Lung (tissue), 12 donors: ENCODE results near the gene TPM4. TPM values are rescaled to one million over a fixed set of nuclear protein-coding genes. Genes with fewer than 3 reads are reported as not detected.

Experiments used
- ATAC-seq: fragments of 200-7000 bp; cut with Tn5 transposase; one replicate; pipeline ENCODE4 v1.9.1; 2020; ENCODE audit warnings: moderate number of reproducible peaks; ENCODE audit not compliant: insufficient read depth, low FRiP score
- DNase-seq, 3 donors: peaks; one replicate each; pipeline ENCODE4 v3.0.0-alpha.2; 2013 to 2017
- H3K27ac ChIP-seq, 2 donors: one replicate each; pipeline ENCODE4 v1.5.1; 2013; ENCODE audit warnings: mild to moderate bottlenecking in 2 of 2, moderate library complexity in 2 of 2, control low read depth in 1 of 2, inconsistent platforms in 1 of 2, low read depth in 1 of 2, low read length in 1 of 2
- H3K27me3 ChIP-seq, 3 donors: one replicate each; pipeline ENCODE4 v1.5.1; 2013; ENCODE audit warnings: low read length in 2 of 3; ENCODE audit not compliant: control insufficient read depth in 3 of 3, insufficient read depth in 3 of 3
- H3K36me3 ChIP-seq, 4 donors: one replicate each; pipeline ENCODE4 v1.5.1; 2013; ENCODE audit warnings: low read length in 4 of 4, mild to moderate bottlenecking in 1 of 4, moderate library complexity in 1 of 4; ENCODE audit not compliant: control insufficient read depth in 4 of 4, insufficient read depth in 4 of 4
- H3K4me1 ChIP-seq, 5 donors: one replicate each; pipeline ENCODE4 v1.5.1; 2013; ENCODE audit warnings: low read length in 5 of 5, mild to moderate bottlenecking in 2 of 5, moderate library complexity in 1 of 5; ENCODE audit not compliant: control insufficient read depth in 5 of 5, insufficient read depth in 5 of 5
- H3K4me3 ChIP-seq: one replicate; pipeline ENCODE4 v1.5.1; 2013; ENCODE audit warnings: mild to moderate bottlenecking, control low read depth, moderate library complexity
- H3K9ac ChIP-seq, 2 donors: one replicate each; pipeline ENCODE4 v1.5.1; 2013; ENCODE audit warnings: low read length in 2 of 2, control low read depth in 1 of 2; ENCODE audit not compliant: insufficient read depth in 1 of 2
- H3K9me3 ChIP-seq, 4 donors: one replicate each; pipeline ENCODE4 v1.5.1; 2013; ENCODE audit warnings: low read length in 3 of 4, mild to moderate bottlenecking in 1 of 4, moderate library complexity in 1 of 4; ENCODE audit not compliant: control insufficient read depth in 4 of 4, insufficient read depth in 3 of 4
- WGBS, 2 donors: extraction: QIAGEN DNeasy Blood & Tissue Kit; methylation state at CpG; one replicate each; pipeline ENCODE4 v1.1.7; 2013; 5-methylcytosine and 5-hydroxymethylcytosine counted together
- polyA plus RNA-seq, 2 donors: library from polyadenylated mRNA; stranded (reverse); fragments of 200-250 nt; gene quantifications; one replicate each; pipeline ENCODE4 v1.2.1, GENCODE V29; 2013
- total RNA-seq, 2 donors: library from RNA; depleted of rRNA in 1 of 2; stranded (reverse); fragments of >200 nt in 1 of 2; gene quantifications; one replicate each; pipeline ENCODE4 v1.2.1, GENCODE V29; 2014 to 2021
- TF ChIP-seq, protein P1 (sequence below): IDR thresholded peaks from 2 replicates; pipeline ENCODE4 v1.5.1; 2012; ENCODE audit warnings: mild to moderate bottlenecking; ENCODE audit errors: control extremely low read depth, extremely low read depth
- donor health status: control.
- donor health status: control.
- donor health status: Bipolar disorder and iron deficiency.
- donor health status: healthy.
- donor health status: DM: yes; HTN: yes; CAD: no.

The TPM4 gene
- total and polyA plus RNA-seq, 4 donors, result 274 to 438 (median 383) TPM

DNA sequence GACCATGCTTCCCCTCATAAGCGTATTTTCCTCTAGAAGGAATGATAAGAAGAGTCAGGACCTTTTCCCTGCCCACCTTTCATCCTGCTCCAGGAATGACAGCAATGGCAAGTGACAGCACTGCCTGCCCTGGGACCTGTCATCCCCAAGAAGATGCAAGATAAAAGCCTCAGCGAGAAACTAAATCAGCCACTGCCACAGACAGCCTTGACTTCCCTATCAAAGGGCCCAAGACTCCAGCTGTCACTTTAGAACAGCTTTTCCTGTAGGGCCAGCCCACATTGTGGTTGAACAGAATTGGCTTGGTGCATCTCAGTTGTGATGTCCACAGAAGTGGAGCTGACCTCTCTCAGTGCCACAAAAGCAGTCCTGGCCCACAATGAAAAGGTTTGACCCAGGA is 36.5 kb downstream of the TPM4 start:
- peaks cover 0 to 16% (median 6%) of the 10 kb centered on the region in 5 donors for H3K4me1 ChIP-seq
- WGBS, 2 donors, result 27 to 65% methylated on average over 2 of the region's 2 CpGs
- H3K27ac ChIP-seq, result peak overlapping the region in 1 of 2 donors; percentile 94
- no peak for DNase-seq
- H3K27me3 ChIP-seq, result no peaks in the 10 kb centered on the region
- H3K9me3 ChIP-seq, result no peaks in the 10 kb centered on the region
- TF ChIP-seq, protein P1, sequence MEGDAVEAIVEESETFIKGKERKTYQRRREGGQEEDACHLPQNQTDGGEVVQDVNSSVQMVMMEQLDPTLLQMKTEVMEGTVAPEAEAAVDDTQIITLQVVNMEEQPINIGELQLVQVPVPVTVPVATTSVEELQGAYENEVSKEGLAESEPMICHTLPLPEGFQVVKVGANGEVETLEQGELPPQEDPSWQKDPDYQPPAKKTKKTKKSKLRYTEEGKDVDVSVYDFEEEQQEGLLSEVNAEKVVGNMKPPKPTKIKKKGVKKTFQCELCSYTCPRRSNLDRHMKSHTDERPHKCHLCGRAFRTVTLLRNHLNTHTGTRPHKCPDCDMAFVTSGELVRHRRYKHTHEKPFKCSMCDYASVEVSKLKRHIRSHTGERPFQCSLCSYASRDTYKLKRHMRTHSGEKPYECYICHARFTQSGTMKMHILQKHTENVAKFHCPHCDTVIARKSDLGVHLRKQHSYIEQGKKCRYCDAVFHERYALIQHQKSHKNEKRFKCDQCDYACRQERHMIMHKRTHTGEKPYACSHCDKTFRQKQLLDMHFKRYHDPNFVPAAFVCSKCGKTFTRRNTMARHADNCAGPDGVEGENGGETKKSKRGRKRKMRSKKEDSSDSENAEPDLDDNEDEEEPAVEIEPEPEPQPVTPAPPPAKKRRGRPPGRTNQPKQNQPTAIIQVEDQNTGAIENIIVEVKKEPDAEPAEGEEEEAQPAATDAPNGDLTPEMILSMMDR, result no peak
- peak overlapping the region in 1 of 2 donors; percentile 97 for H3K9ac ChIP-seq
- no peak for ATAC-seq
- H3K36me3 ChIP-seq, result peaks cover 0 to 17% (median 2%) of the 10 kb centered on the region in 4 donors
- H3K4me3 ChIP-seq, result no peak overlapping the region

DNA sequence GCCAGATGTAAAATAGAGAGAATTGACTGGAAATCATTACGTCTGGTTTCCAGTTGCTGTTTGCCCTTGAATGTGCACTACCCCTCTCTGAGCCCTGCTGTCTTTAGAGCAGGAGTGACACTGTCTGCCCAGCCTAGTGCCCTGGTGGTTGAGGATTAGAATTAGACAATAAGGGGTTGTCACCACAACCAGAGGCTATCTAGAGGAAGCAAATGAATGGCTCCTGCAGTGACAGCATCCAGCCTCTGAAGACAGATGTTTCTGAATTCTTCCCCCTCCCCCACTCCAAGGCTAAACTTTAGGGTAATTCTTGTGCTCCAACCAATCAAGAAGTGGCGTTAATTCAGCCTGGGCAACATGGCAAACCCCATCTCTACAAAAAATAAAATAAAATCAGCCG is 37.4 kb downstream of the TPM4 start:
- H3K4me1 ChIP-seq, result peaks cover 0 to 19% (median 6%) of the 10 kb centered on the region in 5 donors
- H3K9me3 ChIP-seq, result no peaks in the 10 kb centered on the region
- 85 to 89% methylated on average over 3 of the region's 3 CpGs for WGBS, 2 donors
- H3K27me3 ChIP-seq, result no peaks in the 10 kb centered on the region
- DNase-seq (no peak), ATAC-seq (no peak)
- no peak overlapping the region for H3K9ac ChIP-seq
- H3K4me3 ChIP-seq, result no peak overlapping the region
- peaks cover 4 to 24% (median 8%) of the 10 kb centered on the region in 4 donors for H3K36me3 ChIP-seq
- no peak overlapping the region for H3K27ac ChIP-seq
- TF ChIP-seq, protein P1, result no peak

DNA sequence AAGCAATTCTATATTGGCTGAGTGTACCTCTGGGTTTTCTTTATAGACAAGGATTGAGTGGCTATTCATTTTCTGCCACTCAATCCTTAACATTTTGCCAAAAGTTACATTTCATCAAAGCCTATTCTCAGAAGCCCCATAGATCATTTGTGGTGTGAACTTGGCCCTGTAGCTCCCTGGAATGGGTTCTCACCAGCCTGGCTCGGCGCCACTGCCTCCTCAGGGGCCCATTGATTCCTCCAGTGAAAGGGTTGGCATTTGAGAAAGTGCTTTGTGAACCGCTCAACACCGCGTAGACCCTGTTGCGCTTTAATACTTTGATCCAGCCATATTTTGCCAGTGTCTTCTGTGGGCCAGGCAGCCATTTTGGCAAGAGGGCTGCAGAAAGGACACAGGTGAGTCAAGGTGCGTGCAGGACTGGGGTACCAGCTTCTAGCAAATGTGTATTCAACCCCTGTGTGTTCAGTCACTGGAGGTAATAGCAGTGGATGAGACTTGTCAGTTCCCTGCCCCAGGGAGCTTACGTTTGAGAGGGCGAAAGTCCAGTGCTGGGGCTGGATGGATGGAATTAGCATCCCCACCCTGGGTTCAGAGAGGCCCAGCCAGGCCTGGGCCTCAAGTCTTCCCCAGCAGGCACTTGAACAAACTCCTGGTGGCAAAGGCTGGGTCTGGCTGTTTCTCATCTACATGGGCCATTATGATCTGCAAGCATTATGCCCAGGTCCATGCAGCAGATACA is 39.2 kb downstream of the TPM4 start:
- H3K4me1 ChIP-seq, result peaks cover 0 to 19% (median 6%) of the 10 kb centered on the region in 5 donors
- no peaks in the 10 kb centered on the region for H3K9me3 ChIP-seq
- TF ChIP-seq, protein P1, result no peak
- ATAC-seq (no peak), DNase-seq (no peak)
- no peak overlapping the region for H3K4me3 ChIP-seq
- peaks cover 6 to 33% (median 10%) of the 10 kb centered on the region in 4 donors for H3K36me3 ChIP-seq
- H3K9ac ChIP-seq, result no peak overlapping the region
- no peak overlapping the region for H3K27ac ChIP-seq
- H3K27me3 ChIP-seq, result no peaks in the 10 kb centered on the region
- WGBS, 2 donors, result 94 to 95% methylated on average over 9 of the region's 9 CpGs
